HG02678 (cell line): ENCODE measurements around the gene GRK4.

Source experiments
- ATAC-seq: cut with Tn5 transposase; IDR thresholded peaks from one replicate; pipeline ENCODE4 v1.9.1; 2021; ENCODE audit warnings: mild to moderate bottlenecking, moderate library complexity; ENCODE audit not compliant: unreplicated experiment

Gene GRK4

DNA sequence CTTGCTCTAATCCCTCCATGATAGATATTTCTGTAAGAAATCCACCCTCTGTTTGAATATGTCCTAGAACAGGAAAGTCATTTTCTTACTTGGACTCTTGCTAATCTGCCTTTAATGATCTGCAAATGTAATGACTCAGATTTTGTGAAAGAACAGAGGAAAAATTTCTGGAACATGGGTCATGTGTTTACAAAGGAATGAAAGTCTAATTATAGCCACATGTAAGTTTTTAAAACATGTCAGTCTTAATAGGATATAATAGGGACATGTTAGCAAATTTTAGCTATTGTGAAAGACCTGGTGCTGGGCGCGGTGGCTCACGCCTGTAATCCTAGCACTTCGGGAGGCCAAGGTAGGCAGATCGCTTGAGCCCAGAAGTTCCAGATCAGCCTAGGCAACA lies 47.6 kb downstream of the GRK4 start:
- ATAC-seq = no peak

DNA sequence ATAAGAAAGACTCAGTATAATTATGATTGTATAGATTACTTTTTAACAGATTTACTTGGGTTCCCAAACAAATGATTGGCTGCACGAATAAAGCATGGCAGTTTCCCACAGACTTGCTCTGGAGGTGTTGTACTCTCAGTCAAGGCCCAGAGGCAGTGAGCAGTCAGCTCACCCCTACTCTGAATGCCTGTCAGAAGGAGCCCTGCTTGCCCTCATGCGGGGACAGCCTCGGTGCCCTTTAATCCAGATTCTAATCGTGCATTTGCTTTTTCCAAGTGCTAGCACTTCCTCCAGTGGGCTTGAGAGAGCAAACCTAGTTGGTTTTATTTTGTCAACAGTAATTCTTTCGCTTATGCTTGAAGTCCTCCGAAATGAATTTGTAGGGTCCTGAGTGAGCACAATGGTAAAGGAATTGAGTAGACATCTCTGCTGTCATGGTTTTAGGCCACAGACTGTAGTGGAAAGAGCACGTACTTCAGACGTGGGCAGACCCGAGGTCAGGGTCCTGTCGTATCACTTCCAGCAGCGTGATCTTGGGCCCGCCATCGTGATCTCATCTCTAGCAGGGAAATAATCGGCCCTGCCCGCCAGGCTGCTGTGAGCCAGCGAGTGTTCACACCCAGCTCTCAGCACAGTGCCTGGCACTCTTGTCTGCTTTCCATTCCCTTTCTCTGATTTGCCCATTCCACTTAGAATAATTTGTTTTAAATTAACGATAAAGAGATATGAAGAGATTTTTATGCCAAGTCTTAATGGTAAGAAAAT lies 48.3 kb downstream of the GRK4 start:
- no peak for ATAC-seq

DNA sequence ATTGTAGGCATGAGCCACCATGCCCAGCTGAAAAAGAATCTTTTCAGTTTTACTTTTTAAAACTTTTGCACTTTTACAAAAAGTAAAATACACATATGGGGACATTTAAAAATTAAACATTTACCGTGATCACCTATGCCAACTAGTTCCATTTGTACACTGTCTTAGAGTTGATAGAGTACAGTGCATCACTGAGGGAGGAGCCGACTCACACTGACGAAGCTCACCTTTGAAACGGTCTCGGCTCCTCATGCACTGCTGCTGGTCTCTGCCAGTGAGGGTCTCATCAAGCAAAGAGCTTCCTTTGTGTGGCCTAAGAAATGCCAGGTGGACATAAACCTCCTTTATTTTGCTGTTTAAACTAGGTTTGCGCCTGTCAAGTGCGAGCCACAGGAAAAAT lies 50.0 kb downstream of the GRK4 start:
- ATAC-seq = no peak

DNA sequence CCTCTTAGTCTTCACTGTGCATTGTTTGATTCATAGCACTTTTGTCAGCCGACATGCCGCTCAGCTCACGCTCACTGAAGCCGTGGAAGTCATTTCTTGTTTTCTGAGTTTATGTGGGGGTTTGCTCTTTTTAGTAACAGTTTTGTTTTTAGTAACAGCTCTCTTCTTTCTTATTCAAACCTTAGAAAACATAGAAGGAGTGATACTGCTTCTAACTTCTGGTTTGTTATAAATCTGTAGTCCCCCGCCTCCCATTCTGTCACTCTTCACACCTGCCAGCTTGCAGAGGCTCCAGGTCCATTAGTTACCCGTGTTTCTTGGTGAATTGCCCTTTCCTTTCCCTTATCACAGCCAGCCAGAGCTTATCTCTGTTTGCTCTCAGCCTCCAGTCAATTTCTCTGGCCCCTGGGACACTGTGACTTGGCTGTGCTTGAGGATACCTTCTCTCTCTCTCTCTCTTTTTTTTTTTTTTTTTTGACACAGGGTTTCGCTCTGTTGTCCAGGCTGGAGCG lies 50.5 kb downstream of the GRK4 start:
- peak; percentile 64 for ATAC-seq

DNA sequence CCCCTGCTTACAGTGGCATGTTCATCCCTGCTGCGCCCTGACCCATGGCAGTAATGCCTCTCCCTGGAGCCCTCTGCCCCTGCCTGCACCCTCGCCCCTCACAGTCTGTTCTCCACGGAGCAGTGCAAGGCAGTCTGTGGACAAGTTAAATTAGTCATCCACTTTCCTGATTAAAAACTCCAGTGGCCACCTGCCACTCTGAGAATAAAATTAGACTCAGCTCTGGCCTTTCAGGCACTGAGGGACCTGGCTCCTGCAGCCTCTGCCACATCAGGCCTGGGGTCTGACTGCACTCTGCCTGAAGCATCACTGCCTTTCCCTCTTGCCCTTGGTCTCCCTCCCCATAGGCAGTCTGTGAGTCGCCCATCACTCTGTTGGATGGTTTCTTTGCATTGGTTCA lies 53.6 kb downstream of the GRK4 start:
- ATAC-seq = no peak

DNA sequence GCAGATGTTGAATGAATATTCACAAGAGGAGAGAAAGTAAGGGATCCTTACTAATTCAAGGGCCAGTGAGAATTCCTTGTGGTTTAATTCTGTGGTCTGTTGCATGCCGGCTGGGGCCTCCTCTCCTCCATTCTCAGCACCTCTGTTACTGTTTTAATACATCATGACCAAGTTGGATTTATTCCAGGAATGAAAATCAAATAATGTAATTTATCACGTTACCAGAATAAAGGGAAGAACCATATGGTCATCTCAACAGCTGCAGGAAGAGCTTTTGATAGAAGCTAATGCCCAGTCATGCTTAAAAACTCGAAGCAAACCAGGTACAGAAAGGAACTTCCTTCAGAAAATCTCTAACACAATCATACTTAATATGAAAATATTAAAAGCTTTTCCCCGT lies 54.1 kb downstream of the GRK4 start:
- ATAC-seq = no peak

DNA sequence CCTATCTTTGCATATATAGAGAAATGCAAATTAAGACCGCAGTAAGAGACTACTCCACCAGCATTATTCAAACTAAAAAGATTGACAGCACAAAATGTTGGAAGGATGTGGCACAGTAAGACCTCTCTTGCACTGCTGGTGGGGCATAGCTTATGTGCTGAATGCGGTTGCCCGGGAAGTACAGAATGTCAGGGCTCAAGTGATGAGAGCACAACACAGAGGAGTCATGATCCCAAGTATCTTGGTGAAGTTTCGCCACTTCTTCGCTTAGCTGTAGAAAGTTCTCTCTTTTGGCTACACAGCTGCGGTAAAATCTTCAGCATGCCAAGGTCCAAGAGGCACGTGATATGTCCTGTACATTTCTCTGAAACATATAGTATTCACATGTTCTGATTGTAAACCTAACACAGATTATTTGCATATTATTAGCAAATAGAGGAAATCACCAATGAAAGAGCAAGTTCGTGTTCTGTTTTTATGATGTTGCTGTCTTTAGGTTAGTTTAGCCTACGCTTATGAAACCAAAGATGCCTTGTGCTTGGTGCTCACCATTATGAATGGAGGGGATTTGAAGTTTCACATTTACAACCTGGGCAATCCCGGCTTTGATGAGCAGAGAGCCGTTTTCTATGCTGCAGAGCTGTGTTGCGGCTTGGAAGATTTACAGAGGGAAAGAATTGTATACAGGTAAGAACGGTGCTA lies 55.9 kb downstream of the GRK4 start:
- no peak for ATAC-seq

DNA sequence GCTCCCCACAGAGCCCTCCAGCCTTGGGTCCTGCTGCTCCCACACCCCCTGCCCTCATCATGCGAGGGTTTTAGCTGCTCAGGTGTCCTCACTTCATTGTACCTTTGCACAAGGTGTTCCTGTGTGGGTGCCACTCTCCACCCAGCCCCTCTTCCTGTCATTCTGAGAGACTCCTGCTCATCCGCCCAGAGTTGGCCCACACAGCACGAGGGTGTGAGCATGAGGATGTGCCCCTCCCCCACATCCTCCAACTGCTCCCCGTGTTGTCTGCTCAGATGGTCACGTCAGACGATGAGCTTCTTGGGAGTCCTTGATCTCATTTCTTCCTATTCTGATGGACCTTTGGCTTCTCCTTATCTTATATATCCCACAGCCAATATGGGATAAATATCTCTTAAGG lies 57.8 kb downstream of the GRK4 start:
- ATAC-seq = no peak

DNA sequence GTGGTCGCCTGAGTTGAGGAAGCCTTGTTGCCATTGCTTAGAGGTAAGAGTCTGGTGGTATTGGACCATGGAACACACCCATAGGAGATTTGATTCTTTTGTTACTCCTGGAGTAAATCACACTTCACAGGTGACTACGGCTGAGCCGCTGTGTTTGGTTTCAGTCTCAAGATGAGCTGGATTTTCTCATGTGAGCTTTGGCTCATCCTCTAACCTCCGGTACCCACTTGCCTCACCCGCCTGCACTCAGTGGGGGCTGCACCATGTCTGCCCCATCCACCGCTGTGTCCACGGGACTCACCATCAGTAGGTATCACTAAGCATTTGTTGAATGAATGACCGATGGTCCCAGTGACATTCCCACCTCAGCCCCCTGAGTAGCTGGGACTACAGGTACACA lies 58.3 kb downstream of the GRK4 start:
- ATAC-seq = no peak

DNA sequence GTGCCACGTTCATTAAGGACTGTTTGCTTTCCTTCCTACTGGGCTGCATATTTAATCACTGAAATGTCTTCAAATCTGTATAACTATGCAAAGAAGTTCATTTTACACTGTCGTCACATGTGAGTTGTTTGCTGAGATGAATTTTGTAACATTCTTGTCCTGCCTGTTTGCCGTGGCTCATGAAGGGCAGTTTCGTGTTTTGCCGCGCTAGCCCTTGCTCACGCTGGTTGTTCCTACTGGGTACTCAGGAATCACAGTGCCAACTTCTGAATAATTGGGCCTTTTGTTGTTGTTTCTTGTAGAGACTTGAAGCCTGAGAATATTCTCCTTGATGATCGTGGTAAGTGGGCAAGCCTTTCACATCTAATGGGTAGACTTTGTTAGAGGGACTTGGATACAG lies 58.7 kb downstream of the GRK4 start:
- no peak for ATAC-seq

DNA sequence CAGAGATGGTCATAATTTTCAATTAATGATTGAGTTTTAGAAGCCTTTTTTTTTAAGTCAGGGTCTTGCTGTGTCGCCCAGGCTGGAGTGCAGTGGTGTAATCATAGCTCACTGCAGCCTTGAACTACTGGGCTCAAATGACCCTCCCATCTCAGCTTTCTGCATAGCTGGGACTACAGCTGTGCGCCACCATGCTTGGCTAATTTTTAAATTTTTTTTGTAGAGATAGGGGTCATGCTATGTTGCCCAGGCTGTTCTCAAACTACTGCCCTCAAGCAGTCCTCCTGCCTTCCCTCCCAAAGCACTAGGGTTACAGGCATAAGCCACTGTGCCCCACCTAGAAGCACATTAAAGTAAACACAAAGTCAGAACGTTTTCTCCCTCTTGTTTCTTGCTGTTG lies 59.3 kb downstream of the GRK4 start:
- ATAC-seq = no peak

DNA sequence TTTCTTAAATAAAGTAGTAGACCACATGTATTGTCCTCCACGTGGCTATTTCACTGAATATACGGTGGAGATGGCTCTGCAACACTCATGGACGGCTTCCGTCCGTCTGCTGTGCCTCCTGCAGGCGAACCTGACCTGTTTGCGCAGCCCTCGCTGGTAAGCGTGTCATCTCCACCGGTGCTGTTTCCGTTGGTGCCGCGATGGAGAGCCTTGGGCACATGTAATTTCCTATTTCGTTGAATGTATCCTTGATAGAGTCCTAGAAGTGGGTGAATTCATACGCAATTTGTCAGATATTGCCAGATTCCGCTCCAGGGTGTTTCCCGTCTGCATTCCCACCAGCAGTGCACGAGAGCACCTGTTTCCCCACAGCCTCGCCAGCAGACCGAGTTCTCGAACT lies 62.5 kb downstream of the GRK4 start:
- no peak for ATAC-seq

DNA sequence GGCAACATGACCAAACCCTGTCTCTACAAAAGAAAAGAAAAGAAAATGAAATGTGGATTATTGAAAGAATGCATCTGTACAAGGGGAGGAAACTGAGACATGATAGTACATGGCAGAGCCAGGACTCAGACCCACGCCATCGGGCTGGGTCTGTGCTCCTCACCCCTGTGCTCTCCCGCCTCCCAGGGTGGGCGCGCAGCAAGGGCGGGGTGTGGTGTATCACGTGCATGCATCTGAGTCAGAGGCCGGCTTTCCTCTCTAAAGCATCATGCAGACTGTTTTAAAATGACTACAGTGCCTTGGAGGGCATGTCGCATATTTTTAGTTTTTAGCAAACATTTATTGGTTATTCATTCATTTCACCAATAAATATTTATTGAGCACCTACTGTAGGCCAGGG lies 63.2 kb downstream of the GRK4 start:
- no peak for ATAC-seq

DNA sequence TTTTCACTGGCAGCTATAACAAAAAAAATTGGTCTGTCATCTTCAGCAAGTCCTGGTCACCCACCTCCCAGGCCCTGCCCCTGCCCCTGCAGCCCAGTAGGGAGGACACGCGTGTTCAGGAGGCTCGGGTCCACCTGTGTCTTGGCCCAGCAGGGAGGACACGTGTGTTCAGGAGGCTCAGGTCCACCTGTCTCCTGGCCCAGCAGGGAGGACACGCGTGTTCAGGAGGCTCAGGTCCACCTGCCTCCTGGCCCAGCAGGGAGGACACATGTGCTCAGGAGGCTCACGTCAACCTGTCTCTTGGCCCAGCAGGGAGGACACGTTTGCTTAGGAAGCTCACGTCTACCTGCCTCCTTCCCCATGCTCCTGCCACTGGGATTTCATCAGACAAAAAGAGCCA lies 66.1 kb downstream of the GRK4 start:
- no peak for ATAC-seq

DNA sequence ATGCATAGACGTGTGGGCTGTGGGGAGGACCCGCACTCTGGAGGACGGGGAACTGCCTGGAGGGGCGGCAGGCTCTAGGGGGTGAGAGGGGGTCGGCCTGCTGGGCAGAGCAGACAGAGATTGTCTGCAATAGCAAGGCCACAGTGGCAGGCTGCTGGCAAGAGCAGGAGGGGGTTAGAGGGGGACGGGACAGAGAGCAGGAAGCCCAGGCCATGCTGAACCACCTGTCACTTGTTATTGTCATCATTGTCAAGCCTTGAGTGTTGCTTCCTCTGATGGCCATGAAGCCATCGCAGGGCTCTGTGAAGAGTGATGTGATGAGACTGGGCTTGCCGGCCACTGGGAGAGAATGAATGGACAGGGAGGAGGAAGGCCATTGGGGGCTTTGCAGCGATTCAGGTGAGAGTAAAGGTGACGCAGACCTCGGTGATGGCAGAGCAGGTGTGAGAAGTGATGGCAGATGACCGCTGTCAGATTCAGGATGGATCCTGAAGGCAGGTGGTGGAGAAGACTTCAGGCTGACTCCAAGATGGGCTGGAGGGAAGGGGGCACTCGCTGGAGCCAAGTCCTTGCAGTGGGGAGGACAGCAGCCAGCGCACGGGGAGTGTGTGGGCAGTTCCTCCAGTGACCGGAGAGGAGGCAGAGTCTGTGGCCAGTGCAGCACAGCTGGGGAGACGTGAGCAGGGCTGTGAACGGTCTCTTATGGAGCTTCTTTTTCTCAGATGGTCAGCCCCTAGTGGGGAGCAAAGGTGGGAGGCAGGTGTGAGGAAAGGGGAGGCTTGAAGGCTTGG lies 67.4 kb downstream of the GRK4 start:
- no peak for ATAC-seq

DNA sequence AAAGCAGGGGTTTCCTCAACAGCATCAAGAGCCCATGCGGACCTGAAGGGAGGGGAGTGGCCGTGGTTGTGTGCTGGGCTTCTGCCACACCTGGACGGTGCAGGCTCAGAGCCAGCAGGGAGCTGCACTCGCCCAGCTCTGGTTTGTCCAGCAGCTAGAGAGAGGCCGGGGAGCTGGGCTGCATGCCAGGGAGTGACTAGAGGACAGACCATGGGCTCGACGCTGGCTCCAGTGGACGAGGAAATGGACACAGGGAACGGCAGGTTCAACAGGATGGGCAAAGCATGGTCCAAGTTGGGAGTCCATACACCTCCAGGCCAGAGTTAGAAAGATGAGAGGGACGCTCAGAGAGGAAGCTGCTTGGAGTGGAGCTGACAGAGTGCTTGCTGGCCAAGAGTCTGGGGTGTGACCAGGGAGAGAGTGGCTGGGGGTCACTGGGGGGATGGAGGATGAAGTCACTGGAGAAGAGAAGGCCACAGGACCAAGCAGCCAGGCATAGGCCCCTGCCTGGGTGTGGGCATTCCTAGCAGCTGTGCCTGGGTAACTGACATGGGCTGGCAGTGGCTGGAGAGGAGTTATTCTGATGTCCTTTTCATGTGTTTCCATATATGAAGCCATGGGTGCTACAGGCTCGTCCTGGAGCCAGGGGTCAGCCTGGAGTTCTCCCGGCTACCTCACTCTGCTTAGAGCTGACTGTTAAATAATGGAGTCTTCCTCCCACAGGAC lies 68.1 kb downstream of the GRK4 start:
- no peak for ATAC-seq

DNA sequence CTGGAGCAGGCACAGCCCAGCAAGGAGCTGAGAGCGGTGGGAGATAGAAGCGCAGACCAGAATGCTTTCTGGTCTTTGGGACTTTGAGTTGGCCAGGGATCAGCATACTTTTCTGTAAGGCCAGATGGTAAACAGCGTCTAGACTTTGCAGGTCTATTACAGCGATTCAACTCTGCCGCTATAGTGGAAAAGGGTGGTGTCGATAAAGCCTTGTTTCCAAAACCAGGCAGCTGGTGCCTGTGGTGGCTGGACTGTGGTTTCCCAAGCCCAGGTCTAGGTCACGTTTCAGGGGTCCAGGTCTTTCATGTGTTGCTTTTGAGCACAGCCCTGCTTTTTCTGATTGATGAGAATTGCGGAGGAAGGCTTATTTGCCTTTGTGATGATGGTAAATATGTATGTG lies 70.9 kb downstream of the GRK4 start:
- no peak for ATAC-seq

DNA sequence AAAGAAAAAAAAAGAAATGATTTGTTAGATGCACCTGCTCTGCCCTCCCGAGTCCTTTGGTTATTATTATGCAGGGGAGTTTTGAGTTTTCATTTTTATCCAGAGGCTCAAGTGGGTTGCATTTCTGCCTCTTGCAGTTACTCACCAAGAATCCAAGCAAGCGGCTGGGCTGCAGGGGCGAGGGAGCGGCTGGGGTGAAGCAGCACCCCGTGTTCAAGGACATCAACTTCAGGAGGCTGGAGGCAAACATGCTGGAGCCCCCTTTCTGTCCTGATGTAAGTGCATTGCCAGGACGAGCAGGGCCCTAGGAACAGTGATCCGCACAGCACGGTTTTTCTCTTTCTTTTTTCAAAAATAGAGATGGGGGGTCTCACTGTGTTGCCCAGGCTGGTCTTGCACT lies 71.9 kb downstream of the GRK4 start:
- no peak for ATAC-seq

DNA sequence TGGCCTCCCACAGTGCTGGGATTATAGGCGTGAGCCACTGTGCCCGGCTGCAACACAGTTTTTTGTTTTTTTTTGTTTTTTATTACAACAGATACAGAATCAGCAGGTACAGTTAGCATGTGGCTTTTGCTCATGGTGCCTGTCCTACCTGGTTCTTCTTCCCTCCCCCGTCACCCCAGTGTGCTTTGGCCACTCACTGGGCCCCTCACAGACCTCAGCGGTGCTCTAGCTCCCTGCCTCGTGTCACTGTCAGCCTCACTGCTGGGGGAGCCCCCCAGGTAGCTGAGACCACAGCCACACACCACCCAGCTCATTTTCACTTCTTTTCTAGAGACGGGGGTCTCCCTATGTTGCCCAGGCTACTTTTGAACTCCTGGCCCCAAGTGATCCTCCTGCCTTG lies 72.3 kb downstream of the GRK4 start:
- no peak for ATAC-seq

DNA sequence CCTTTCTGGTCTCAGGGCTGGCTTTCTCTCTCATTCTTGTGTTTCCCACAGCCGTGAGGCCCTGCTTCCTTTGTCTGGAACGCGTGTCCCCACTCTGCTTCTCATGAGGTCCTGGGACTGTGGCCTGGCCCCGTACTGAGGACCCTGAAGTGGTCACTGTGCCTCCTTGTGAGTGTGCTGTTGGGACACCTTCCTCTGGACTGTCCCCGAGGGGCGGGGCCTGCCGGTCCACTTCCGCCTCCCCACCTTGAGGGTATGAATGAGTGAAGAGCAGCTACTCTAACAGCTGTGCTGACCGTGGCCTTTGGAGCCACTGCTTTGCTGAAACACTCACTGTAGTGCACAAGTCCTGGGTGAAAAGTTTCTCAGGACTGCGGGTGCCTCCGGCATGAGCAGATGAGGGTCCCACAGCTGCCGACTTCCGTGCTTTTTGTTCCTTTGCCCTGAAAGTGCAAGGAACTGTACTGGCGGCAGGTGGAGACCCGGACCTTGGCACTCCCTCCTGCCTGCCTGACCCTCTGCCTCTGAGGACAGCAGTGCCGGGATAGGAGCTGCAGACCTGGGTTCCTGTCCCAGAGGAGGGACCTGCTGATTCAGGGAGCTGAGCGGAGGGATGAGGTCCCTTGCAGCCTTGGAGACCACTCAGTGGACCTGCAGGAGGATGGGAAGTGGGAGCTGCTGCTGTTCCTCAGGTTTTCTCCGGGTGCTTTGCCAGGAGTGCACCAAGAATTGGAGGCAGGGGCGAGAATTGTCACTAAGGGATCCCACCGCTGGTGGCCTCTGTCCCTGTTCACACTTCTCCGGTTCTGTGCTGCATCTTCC lies 73.0 kb downstream of the GRK4 start:
- ATAC-seq = no peak
